IPS DF 6.9 (cell line): Measurements from ENCODE around the gene DSE.
A peak's percentile ranks its signal among the peaks of the same experiment; 100 is the strongest.
"Not testable (repeated sequence)": the region's sequence is repeated elsewhere in the genome, so short reads cannot be mapped to it uniquely, and the experiment has no call there.

Experiments
- DNase-seq: peaks from one replicate; pipeline ENCODE4 v3.0.0-alpha.2; 2013; ENCODE audit warnings: low read depth, low spot score
- H3K27ac ChIP-seq: one replicate; pipeline ENCODE4 v1.5.1; 2013; ENCODE audit warnings: low read length, control low read depth
- H3K27me3 ChIP-seq: 2 replicates; pipeline ENCODE4 v1.6.1; 2013; ENCODE audit warnings: mild to moderate bottlenecking, low read length; ENCODE audit not compliant: control insufficient read depth, insufficient read depth
- H3K36me3 ChIP-seq: 2 replicates; pipeline ENCODE4 v1.6.1; 2013; ENCODE audit warnings: low read length; ENCODE audit not compliant: control insufficient read depth, insufficient read depth
- H3K4me1 ChIP-seq: 2 replicates; pipeline ENCODE4 v1.6.1; 2013; ENCODE audit warnings: low read length; ENCODE audit not compliant: control insufficient read depth, insufficient read depth
- H3K4me3 ChIP-seq: 2 replicates; pipeline ENCODE4 v1.5.1; 2013; ENCODE audit warnings: mild to moderate bottlenecking, low read length
- H3K9me3 ChIP-seq: 2 replicates; pipeline ENCODE4 v1.6.1; 2013; ENCODE audit warnings: low read length, inconsistent platforms; ENCODE audit not compliant: control insufficient read depth, insufficient read depth
- WGBS: extraction: QIAGEN DNeasy Blood & Tissue Kit; methylation state at CpG from one replicate; pipeline ENCODE4 v1.1.7; 2013; ENCODE audit warnings: mixed read lengths, missing lambda C conversion rate; ENCODE audit not compliant: insufficient read length, insufficient coverage; 5-methylcytosine and 5-hydroxymethylcytosine counted together

Gene DSE

GRCh38 chr6:116370760-116371119, at the start of gene DSE:
Gene DSE, plus strand, starts transcription at chr6:116370947. Its CDS starts 28,304 bp downstream, at chr6:116399251.
- Histone ChIP-seq H3K27me3 (no peaks in the 10 kb centered on the region), H3K4me1 (peaks cover 2% of the 10 kb centered on the region; the same call in 1 of the 2 replicates), H3K27ac (no peak within 1 kb of the TSS), H3K9me3 (no peaks in the 10 kb centered on the region), H3K4me3 (peak within 1 kb of the TSS; percentile 85; the same call in 1 of the 2 replicates), H3K36me3 (no peaks in the 10 kb centered on the region; the same call in 1 of the 2 replicates)
- DNase-seq: no peak
- WGBS: no CpG with 5 or more reads among the region's 43 CpGs

GRCh38 chr6:116321933-116322332, 48.8 kb upstream of the DSE start:
- no CpG with 5 or more reads among the region's 13 CpGs for WGBS
- H3K27me3 ChIP-seq, H3K9me3 ChIP-seq, DNase-seq, H3K4me3 ChIP-seq, H3K36me3 ChIP-seq, H3K4me1 ChIP-seq, H3K27ac ChIP-seq: not testable (repeated sequence)

- Histone ChIP-seq H3K9me3 (no peaks in the 10 kb centered on the region; the same call in 1 of the 2 replicates), H3K27ac (no peak overlapping the region), H3K36me3 (no peaks in the 10 kb centered on the region), H3K4me3 (no peak overlapping the region), H3K27me3 (no peaks in the 10 kb centered on the region), H3K4me1 (peaks cover 6% of the 10 kb centered on the region; the same call in 1 of the 2 replicates)
- DNase-seq: peak; percentile 31
- no CpG with 5 or more reads among the region's 1 CpG for WGBS
Observed at GRCh38 chr6:116323863-116324262, 46.9 kb upstream of the DSE start.

GRCh38 chr6:116325634-116326132, 45.1 kb upstream of the DSE start:
- H3K9me3 ChIP-seq, H3K27ac ChIP-seq, H3K36me3 ChIP-seq, DNase-seq, H3K27me3 ChIP-seq, H3K4me1 ChIP-seq, H3K4me3 ChIP-seq: not testable (repeated sequence)
- no CpG with 5 or more reads among the region's 11 CpGs for WGBS

GRCh38 chr6:116326181-116326671, 44.5 kb upstream of the DSE start:
- WGBS: no CpG with 5 or more reads among the region's 7 CpGs
- Histone ChIP-seq H3K4me1 (peaks cover 6% of the 10 kb centered on the region; the same call in 1 of the 2 replicates), H3K27ac (no peak overlapping the region)

GRCh38 chr6:116326996-116327395, 43.8 kb upstream of the DSE start:
- no peaks in the 10 kb centered on the region for H3K27me3 ChIP-seq
- no peak overlapping the region for H3K4me3 ChIP-seq
- no peak for DNase-seq
- no peaks in the 10 kb centered on the region; the same call in 1 of the 2 replicates for H3K9me3 ChIP-seq
- peaks cover 6% of the 10 kb centered on the region; the same call in 1 of the 2 replicates for H3K4me1 ChIP-seq
- no CpG with 5 or more reads among the region's 4 CpGs for WGBS
- H3K27ac ChIP-seq: peak overlapping the region; percentile 53
- H3K36me3 ChIP-seq: no peaks in the 10 kb centered on the region

More at GRCh38 chr6:116326181-116326671, 44.5 kb upstream of the DSE start:
- Histone ChIP-seq H3K27me3 (no peaks in the 10 kb centered on the region), H3K4me3 (no peak overlapping the region), H3K9me3 (no peaks in the 10 kb centered on the region; the same call in 1 of the 2 replicates), H3K36me3 (no peaks in the 10 kb centered on the region)
- no peak for DNase-seq

- H3K4me3 ChIP-seq: no peak overlapping the region
- H3K27ac ChIP-seq: no peak overlapping the region
- peak; percentile 27 for DNase-seq
- peaks cover 6% of the 10 kb centered on the region; the same call in 1 of the 2 replicates for H3K4me1 ChIP-seq
- no peaks in the 10 kb centered on the region for H3K27me3 ChIP-seq
- WGBS: no CpG with 5 or more reads among the region's 6 CpGs
- H3K9me3 ChIP-seq: no peaks in the 10 kb centered on the region; the same call in 1 of the 2 replicates
- no peaks in the 10 kb centered on the region for H3K36me3 ChIP-seq
Observed at GRCh38 chr6:116327803-116328527, 42.8 kb upstream of the DSE start.

GRCh38 chr6:116328528-116328903, 42.2 kb upstream of the DSE start:
- Histone ChIP-seq H3K9me3 (no peaks in the 10 kb centered on the region; the same call in 1 of the 2 replicates), H3K4me3 (no peak overlapping the region), H3K27me3 (no peaks in the 10 kb centered on the region), H3K36me3 (no peaks in the 10 kb centered on the region), H3K27ac (no peak overlapping the region), H3K4me1 (peaks cover 6% of the 10 kb centered on the region; the same call in 1 of the 2 replicates)
- no peak for DNase-seq
- WGBS: no CpG with 5 or more reads among the region's 1 CpG

- Histone ChIP-seq H3K27ac (no peak overlapping the region), H3K36me3 (no peaks in the 10 kb centered on the region), H3K4me3 (no peak overlapping the region), H3K27me3 (no peaks in the 10 kb centered on the region), H3K4me1 (peaks cover 6% of the 10 kb centered on the region; the same call in 1 of the 2 replicates), H3K9me3 (no peaks in the 10 kb centered on the region; the same call in 1 of the 2 replicates)
- no peak for DNase-seq
Observed at GRCh38 chr6:116329156-116329555, 41.6 kb upstream of the DSE start.

GRCh38 chr6:116330511-116330910, 40.2 kb upstream of the DSE start:
- no peak overlapping the region for H3K4me3 ChIP-seq
- DNase-seq: no peak
- H3K4me1 ChIP-seq: peaks cover 1% of the 10 kb centered on the region; the same call in 1 of the 2 replicates
- no peak overlapping the region for H3K27ac ChIP-seq
- no CpG with 5 or more reads among the region's 1 CpG for WGBS
- no peaks in the 10 kb centered on the region for H3K36me3 ChIP-seq
- H3K27me3 ChIP-seq: no peaks in the 10 kb centered on the region
- no peaks in the 10 kb centered on the region; the same call in 1 of the 2 replicates for H3K9me3 ChIP-seq
